Stimulated activated CD4-positive, alpha-beta T cell treated with anti-CD3 and anti-CD28 coated beads, Interleukin-2, amount 100 ng/mL, for 4 hours (primary cell): ENCODE data around the gene MYL2.

ENCODE experiments used
- DNase-seq: peaks from one replicate; pipeline ENCODE4 v3.0.0-alpha.2; 2020; ENCODE audit warnings: low read depth

The MYL2 gene

GRCh38 chr12:110930348-110931314 lies 10.3 kb upstream of the MYL2 start:
- no peak for DNase-seq

- no peak for DNase-seq
Observed at GRCh38 chr12:110929818-110930217, 9.4 kb upstream of the MYL2 start.

GRCh38 chr12:110928700-110929099 lies 8.3 kb upstream of the MYL2 start:
- no peak for DNase-seq

DNA sequence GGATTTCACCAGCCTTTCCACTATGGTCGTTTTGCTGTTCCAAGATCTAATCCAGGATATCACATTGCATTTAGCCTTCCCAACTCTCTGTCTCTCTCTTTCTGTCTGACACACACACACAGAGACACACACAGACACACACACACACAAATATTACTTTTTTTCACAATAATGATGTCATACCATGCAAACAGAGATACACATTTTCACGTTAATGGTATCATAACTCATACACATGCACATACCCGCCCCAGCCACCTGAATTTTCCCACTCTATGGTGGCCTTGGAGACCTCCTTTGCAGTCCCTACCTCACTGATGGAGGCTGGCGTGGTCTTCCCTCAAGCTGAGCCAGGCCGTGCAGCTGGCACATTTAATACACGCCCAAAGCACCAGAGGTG lies 7.2 kb upstream of the MYL2 start:
- no peak for DNase-seq

DNA sequence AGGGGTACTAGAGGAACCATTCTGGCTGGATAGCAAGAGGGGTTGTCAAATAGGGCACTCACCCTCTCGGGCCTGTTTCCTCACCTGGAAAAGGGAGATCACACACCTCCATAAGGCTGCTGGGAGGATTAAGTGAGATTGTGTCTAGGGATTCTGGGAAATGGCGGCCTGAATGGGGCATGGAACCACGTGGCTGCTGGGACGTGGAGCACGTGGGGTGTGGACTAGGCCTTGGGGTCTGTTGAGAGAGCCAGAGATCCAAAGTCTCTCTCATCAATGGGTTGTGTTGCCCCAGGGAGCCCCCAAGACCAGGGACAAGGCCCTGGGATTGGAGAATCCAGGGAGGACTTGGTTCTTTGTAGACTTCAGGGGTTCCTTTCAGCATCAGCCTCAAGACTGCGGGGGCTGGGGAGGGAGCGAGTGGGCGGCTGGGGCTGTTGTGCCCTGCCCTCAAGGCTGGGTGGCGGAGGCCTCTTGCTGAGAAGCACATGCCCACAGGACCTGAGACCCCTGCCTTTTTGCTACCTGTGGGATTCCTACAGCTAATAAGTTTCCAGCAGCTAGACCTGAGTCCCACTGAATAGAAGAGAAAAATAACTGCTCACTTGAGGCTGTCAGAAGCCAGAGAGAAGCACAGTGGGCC lies 3.4 kb upstream of the MYL2 start:
- DNase-seq, result no peak

DNA sequence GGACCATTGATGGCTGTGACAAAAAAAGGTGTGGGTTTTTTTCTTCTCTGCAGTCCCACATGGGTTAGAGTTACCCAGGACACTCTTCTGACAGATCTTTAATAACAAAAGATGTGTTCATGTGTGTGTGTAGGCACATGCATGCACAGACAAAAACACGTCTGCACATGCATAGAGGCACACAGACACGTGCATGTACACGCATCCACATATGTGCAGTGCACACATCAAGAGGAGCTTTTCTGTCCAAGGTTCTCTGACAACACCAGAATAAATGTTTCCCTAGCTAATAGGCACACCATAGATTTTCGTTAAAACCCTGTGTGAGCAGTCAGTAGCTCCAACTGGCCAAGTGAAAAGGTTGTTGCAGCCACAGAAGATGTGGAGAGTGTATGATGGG lies 2.8 kb upstream of the MYL2 start:
- DNase-seq, result no peak

DNA sequence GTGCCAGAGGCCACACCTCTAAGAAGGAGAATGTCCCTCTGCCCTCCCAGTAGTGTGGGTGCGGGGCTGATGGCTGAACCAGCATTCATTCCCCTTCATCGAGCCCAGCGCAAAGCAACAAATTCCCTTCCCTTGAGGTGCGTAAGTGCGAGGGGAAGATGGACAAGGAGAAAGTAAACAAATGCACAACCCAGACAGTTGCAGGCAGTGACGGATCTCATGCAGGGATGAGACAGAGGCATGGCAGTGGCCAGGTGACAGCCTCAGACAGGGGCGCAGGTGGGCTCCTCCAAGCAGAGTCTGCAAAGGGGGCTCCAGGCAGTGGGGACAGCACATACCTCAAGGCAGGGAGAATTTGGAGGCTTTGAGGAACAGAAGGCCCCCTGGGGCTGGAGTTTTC lies 2.3 kb upstream of the MYL2 start:
- no peak for DNase-seq

GRCh38 chr12:110921262-110921661 lies 883 bp upstream of the MYL2 start:
- DNase-seq, result no peak

- no peak for DNase-seq
Observed at GRCh38 chr12:110919720-110920119, 659 bp downstream of the MYL2 start.

GRCh38 chr12:110917961-110918360 lies 2.4 kb downstream of the MYL2 start:
- no peak for DNase-seq

DNA sequence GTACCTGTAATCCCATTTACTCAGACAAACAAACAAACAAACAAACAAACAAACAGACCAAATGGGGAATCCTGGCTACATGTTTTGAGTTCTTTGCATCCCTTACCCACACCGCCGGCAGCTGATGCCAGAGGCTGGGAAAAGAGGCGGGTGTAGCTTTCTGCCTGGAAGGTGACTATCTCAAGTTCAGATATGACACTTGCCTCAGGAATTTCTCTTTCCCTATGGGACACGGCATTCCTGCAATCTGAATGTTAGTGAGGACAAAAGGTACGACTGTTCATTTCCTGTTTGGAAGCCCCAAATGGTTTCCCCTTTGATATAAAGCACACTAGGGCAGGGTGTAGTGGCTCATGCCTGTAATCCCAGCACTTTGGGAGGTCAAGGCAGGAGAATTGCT lies 2.9 kb downstream of the MYL2 start:
- DNase-seq, result no peak

- no peak for DNase-seq
Observed at GRCh38 chr12:110916295-110916875, 4.0 kb downstream of the MYL2 start.

DNA sequence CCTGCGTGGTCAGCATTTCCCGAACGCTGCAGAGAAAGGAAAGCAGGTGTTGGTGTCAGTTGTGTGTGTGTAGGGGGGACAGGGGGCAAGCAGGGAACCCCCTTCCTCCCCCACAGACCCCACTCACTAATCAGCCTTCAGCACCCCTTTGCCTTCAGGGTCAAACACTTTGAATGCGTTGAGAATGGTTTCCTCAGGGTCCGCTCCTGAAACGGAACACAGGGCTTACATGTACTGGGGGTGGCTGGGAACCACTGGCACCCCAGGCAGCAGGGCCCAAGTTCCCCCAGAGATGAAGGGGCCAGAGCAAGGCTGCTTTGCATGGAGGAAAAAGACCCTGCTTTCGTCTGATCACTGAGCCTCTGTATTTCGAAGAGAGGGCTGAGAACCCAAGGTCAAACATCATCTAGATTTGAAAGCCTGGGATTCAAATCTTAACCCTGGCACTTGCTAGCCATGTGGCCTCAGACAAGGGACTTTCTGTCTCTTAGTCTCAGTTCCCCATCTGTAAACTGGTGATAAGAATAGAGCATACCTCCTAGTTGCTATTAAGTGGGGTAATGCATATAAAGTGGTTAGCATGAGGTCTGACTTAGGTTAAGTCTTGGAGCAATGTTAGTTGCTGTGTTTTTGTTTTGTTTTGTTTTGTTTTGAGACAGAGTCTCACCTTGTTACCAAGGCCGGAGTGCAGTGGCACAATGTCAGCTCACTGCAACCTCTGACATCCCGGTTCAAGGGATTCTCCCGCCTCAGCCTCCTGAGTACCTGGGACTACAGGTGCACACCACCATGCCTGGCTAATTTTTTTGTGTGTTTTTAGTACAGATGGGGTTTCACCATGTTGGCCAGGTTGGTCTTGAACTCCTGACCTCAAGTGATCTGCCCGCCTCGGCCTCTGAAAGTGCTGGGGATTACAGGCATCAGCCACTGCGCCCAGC lies 7.0 kb downstream of the MYL2 start:
- DNase-seq, result no peak

DNA sequence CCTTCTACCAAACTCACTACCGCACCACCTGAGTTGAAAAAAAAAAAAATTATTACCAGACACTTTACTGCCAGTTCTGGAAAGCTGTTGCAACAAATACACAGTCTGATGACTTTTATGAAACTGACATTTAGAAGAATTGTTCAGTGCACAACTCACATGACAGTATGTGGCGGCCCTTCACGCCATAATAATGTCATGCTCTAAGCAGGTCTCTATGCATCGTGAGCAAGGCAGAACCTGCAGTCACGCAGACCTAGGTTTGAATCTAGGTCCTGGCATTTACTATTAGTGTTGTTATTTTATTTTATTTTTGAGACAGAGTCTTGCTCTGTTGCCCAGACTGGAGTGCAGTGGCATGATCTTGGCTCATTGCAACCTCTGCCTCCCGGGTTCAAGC lies 8.1 kb downstream of the MYL2 start:
- no peak for DNase-seq

DNA sequence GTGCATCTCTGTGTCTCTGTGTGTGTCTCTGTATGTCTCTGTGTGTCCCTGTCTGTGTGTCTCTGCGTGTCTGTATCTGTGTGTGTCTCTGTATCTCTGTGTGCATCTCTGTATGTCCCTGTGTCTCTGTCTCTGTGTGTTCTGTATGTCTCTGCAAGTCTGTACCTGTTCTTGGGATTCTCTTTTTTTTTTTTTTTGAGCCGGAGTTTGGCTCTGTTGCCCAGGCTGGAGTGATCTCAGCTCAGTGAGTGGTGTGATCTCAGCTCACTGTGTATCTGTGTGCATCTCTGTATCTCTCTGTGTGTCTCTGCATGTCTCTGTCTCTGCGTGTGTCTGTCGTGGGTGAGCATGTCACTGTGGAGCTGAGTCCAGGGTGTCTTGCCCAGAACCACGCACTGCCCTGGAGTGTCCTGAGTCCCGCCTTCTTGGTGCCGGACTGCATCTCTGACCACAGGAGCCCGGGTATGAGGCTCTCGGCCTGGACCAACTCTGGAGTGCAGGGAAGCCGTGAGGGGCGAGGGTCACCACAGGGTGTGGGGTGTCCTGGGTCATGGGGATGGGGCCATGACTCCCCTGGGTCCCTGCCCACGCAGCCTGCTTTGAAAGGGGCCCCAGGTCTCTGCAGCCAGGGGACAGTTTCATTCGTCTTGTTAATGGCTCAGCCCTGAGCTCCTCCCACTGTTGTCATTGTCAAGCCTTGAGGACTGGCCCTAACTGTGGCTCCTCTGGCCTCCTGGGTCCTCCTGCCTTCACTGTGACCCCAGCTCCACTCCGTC lies 11.8 kb downstream of the MYL2 start:
- DNase-seq, result no peak

GRCh38 chr12:110907583-110907982 lies 12.8 kb downstream of the MYL2 start:
- no peak for DNase-seq

DNA sequence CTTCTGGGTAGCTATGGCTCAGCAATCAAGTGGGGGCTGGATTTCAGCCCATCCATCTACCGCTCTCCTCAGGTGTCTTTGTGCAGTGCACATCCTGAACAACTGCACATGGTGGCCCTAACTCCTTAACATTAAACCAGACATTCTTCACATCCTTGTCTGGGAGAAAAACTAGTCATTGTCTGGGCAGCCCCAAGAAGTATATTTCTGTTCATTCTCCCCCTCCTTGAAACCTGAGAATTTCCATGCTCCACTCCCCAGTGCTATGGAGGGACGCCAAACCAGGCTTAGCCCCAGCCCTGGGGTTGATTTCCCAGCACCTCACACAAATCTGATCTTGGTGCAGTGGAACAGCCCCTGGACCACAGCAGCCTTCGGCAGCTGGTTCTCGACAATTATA lies 13.4 kb downstream of the MYL2 start:
- no peak for DNase-seq

DNA sequence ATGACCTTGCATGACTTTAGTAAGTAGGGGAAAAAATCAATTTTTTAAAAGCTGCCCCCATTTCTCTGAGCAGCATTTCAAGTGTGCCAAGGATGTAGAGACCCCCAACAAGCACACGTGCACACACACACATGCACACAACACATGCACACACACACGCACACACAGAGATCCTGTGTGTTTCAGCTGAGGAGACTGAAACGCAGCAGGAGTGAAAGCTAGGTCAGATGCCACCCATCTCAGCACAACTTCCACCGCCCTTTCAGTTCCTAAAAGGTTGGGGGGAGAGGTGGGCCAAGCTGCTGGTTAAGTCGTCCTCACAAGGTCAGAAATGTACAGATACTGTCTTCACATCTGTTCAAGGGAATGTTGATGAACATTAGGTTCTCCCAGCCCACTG lies 13.9 kb downstream of the MYL2 start:
- DNase-seq, result no peak

GRCh38 chr12:110906083-110906482 lies 14.3 kb downstream of the MYL2 start:
- DNase-seq, result no peak

GRCh38 chr12:110903511-110903910 lies 16.9 kb downstream of the MYL2 start:
- DNase-seq, result no peak

DNA sequence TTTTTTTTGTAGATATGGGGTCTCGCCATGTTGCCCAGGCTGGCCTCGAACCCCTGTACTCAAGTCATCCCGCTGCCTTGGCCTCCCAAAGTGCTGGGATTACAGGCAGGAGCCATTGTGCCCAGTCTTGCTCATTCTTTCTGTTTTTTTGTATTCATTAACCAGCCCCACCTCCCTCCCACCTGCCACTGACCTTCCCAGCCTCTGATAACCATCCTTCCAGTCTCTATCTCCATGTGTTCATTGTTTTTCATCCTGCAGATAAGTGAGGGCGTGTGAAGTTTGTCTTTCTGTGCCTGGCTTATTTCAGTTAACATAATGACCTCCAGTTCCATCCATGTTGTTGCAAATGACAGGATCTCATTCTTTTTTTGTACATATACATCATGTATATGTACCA lies 19.0 kb downstream of the MYL2 start:
- DNase-seq, result no peak
